Measurements from ENCODE around the gene FRYL. TPM values are rescaled to one million over a fixed set of nuclear protein-coding genes. Genes with fewer than 3 reads are reported as not detected.
"Not testable (repeated sequence)": the region's sequence is repeated elsewhere in the genome, so short reads cannot be mapped to it uniquely, and the experiment has no call there.

The FRYL gene
- total RNA-seq, 1 experiment from 2014 or later, result 45.8 TPM

DNA sequence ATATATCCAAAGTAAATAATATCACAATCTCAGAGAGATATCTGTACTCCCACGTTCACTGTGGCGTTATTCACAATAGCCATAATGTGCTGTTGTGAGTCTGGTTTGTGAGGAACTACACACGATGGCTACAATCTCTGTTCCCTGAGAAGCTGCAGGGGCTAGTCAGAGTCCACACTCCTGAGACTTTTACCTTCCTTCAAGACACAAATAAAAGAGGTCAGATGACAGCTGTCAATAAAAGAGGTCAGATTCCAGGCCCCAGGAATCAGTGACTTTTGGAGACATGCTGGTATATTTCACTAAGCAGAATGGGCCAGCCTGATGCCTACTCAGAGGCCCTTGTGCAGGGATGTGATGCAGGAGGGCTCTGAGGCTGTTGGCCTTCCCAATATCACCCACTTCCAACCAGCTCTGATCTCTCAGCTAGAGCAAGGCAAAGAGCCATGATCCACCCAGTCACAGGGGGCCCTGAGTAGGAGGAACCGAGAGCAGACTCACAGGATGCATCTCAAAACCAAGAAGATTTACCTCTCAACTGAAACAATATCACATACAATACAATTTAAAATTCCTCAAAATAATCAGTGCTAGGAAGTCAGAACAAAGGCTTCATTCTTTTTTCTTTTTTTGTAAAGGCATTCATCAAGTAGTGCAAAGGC is 13.8 kb downstream of the FRYL start:
- intact Hi-C loops (cut with micrococcal nuclease; ENCODE audit: unreplicated experiment), result no loop called here
- no peak for TF ChIP-seq CTCF (IDR thresholded peaks at IDR 0.05; ENCODE audit: unreplicated experiment)
- no TSS peak for BruUV-seq (replicated peaks)
- Mint-ChIP-seq H3K36me3 (ENCODE audit: insufficient read depth, unreplicated experiment) (no peaks in the 10 kb centered on the region), H3K4me3 (ENCODE audit: low read depth, unreplicated experiment) (no peak overlapping the region), H3K27ac (ENCODE audit: unreplicated experiment) (no peak overlapping the region), H3K27me3 (ENCODE audit: unreplicated experiment) (no peaks in the 10 kb centered on the region), H3K9me3 (ENCODE audit: low read depth, unreplicated experiment) (no peaks in the 10 kb centered on the region), H3K4me1 (ENCODE audit: low read depth, unreplicated experiment) (peaks cover 2% of the 10 kb centered on the region)
- CTCF ChIA-PET, result interaction anchor here (0.6 kb wide), 1 partner anchor 310 kb away, joined by 4 read pairs; no protein-coding TSS in a partner anchor
- no peak for DNase-seq

DNA sequence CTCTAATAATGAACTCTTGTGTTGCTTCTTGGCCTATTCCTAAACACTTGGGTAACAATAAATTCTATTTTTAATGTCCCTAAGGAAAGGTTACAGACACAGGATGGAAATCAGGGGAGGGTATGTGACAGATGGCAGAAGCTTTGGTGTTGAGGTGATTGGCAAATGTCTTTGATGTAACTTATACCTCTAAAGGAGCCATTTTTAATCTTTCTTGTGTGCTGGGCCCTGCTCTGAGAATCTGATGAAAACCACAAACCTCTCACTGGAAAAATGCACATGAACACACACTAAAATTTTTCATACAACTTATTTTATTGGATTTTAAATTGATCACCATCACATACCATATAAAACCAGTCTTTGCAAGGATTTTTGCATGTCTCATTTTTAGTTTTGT is 17.7 kb downstream of the FRYL start:
- Mint-ChIP-seq H3K4me3 (ENCODE audit: low read depth, unreplicated experiment) (no peak overlapping the region), H3K9me3 (ENCODE audit: low read depth, unreplicated experiment) (peaks cover 2% of the 10 kb centered on the region), H3K27me3 (ENCODE audit: unreplicated experiment) (no peaks in the 10 kb centered on the region), H3K27ac (ENCODE audit: unreplicated experiment) (no peak overlapping the region), H3K4me1 (ENCODE audit: low read depth, unreplicated experiment) (peaks cover under 1% of the 10 kb centered on the region), H3K36me3 (ENCODE audit: insufficient read depth, unreplicated experiment) (no peaks in the 10 kb centered on the region)
- no peak for TF ChIP-seq CTCF (IDR thresholded peaks at IDR 0.05; ENCODE audit: unreplicated experiment)
- intact Hi-C loops (cut with micrococcal nuclease; ENCODE audit: unreplicated experiment), result no loop called here
- no TSS peak for BruUV-seq (replicated peaks)
- no peak for DNase-seq
- CTCF ChIA-PET, result interaction anchor here (0.7 kb wide), 1 partner anchor 62 kb away, joined by 5 read pairs; no protein-coding TSS in a partner anchor

DNA sequence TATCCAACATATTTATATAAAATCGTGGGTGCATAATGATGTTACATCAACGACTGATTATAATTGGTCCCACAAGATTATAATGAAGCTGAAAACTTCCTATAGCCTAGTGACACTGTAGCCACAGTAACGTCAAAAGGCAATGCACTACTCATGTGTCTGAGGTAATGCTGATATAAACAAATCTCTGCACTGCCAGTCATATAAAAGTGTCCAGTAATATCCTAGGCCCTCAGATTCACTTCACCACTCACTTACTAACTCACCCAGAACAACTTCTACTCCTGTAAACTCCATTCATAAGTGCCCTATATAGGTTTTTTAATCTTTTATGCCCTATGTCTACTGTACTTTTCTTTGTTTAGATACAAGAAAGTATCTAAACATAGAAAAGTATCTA is 18.8 kb downstream of the FRYL start:
- intact Hi-C loops (cut with micrococcal nuclease; ENCODE audit: unreplicated experiment), result no loop called here
- TF ChIP-seq CTCF (IDR thresholded peaks at IDR 0.05; ENCODE audit: unreplicated experiment), result no peak
- CTCF ChIA-PET, result no interaction called here
- no TSS peak for BruUV-seq (replicated peaks)
- Mint-ChIP-seq H3K27me3 (ENCODE audit: unreplicated experiment) (no peaks in the 10 kb centered on the region), H3K36me3 (ENCODE audit: insufficient read depth, unreplicated experiment) (no peaks in the 10 kb centered on the region), H3K27ac (ENCODE audit: unreplicated experiment) (no peak overlapping the region), H3K9me3 (ENCODE audit: low read depth, unreplicated experiment) (peaks cover 2% of the 10 kb centered on the region), H3K4me3 (ENCODE audit: low read depth, unreplicated experiment) (no peak overlapping the region), H3K4me1 (ENCODE audit: low read depth, unreplicated experiment) (peaks cover 12% of the 10 kb centered on the region)
- DNase-seq, result no peak

GRCh38 chr4:48758703-48759102 is 21.4 kb downstream of the FRYL start:
- H3K27me3 Mint-ChIP-seq (ENCODE audit: unreplicated experiment); intact Hi-C loops (cut with micrococcal nuclease; ENCODE audit: unreplicated experiment); H3K36me3 Mint-ChIP-seq (ENCODE audit: insufficient read depth, unreplicated experiment); H3K4me3 Mint-ChIP-seq (ENCODE audit: low read depth, unreplicated experiment); H3K9me3 Mint-ChIP-seq (ENCODE audit: low read depth, unreplicated experiment); H3K27ac Mint-ChIP-seq (ENCODE audit: unreplicated experiment); DNase-seq; BruUV-seq (replicated peaks): not testable (repeated sequence)
- CTCF ChIA-PET, result interaction anchor here (1.1 kb wide), 1 partner anchor 57 kb away, joined by 3 read pairs; no protein-coding TSS in a partner anchor
- peaks cover 26% of the 10 kb centered on the region for H3K4me1 Mint-ChIP-seq (ENCODE audit: low read depth, unreplicated experiment)

GRCh38 chr4:48756689-48757220 is 23.3 kb downstream of the FRYL start:
- H3K4me3 Mint-ChIP-seq (ENCODE audit: low read depth, unreplicated experiment), result no peak overlapping the region
- no peak for DNase-seq
- H3K9me3 Mint-ChIP-seq (ENCODE audit: low read depth, unreplicated experiment), result peaks cover 2% of the 10 kb centered on the region
- no peak for TF ChIP-seq CTCF (IDR thresholded peaks at IDR 0.05; ENCODE audit: unreplicated experiment)
- no peak overlapping the region for H3K27ac Mint-ChIP-seq (ENCODE audit: unreplicated experiment)
- no peaks in the 10 kb centered on the region for H3K36me3 Mint-ChIP-seq (ENCODE audit: insufficient read depth, unreplicated experiment)
- CTCF ChIA-PET, result no interaction called here
- no TSS peak for BruUV-seq (replicated peaks)
- H3K27me3 Mint-ChIP-seq (ENCODE audit: unreplicated experiment), result no peaks in the 10 kb centered on the region
- H3K4me1 Mint-ChIP-seq (ENCODE audit: low read depth, unreplicated experiment), result peaks cover 40% of the 10 kb centered on the region
- intact Hi-C loops (cut with micrococcal nuclease; ENCODE audit: unreplicated experiment), result no loop called here

Measured in Calu3 (cell line).